ENCODE data around the gene GMDS. TPM values are rescaled to one million over a fixed set of nuclear protein-coding genes. Genes with fewer than 3 reads are reported as not detected.

GMDS gene
- total and polyA plus RNA-seq, 2 donors (not counting 1 experiment from before 2014, with no cell fraction given), result 11.5 to 16.4 TPM

- ChIA-PET CTCF (no interaction called here), POLR2A (no interaction called here)
- ATAC-seq (ENCODE audit: low read depth) (no peak), DNase-seq (no peak)
- Histone ChIP-seq H3K4me2 (replicated peaks; ENCODE audit: low read depth, low read length, poor library complexity, severe bottlenecking) (no peak overlapping the region), H3K4me1 (ENCODE audit: control insufficient read depth in 2 of 2, insufficient read depth in 2 of 2, low read length in 2 of 2) (no peaks in the 10 kb centered on the region), H3K27me3 (replicated peaks in 1 of 4; ENCODE audit: control extremely low read depth in 1 of 4, control insufficient read depth in 3 of 4, insufficient read depth in 4 of 4, low read length in 3 of 4) (no peaks in the 10 kb centered on the region), H3K79me2 (ENCODE audit: control insufficient read depth, insufficient read depth, low read length) (no peaks in the 10 kb centered on the region), H2AFZ (ENCODE audit: insufficient read depth, low read depth, low read length, poor library complexity, severe bottlenecking) (no peak overlapping the region), H3K4me3 (ENCODE audit: control extremely low read depth in 1 of 5, extremely low read depth in 1 of 5, insufficient read depth in 1 of 5, low read depth in 2 of 5, low read length in 4 of 5) (no peak overlapping the region), H3K36me3 (replicated peaks in 1 of 2; ENCODE audit: control extremely low read depth in 1 of 2, control insufficient read depth in 1 of 2, extremely low read depth in 1 of 2, insufficient read depth in 2 of 2, low read length in 1 of 2) (peaks cover 0 to 1% of the 10 kb centered on the region in 2 experiments), H3K9ac (ENCODE audit: low read length) (no peak overlapping the region), H3K9me3 (ENCODE audit: control extremely low read depth in 1 of 3, control insufficient read depth in 2 of 3, insufficient read depth in 1 of 3, low read length in 2 of 3) (no peaks in the 10 kb centered on the region), H4K20me1 (ENCODE audit: control insufficient read depth, insufficient read depth, low read length, poor library complexity, severe bottlenecking) (no peaks in the 10 kb centered on the region), H3K27ac (ENCODE audit: low read length in 2 of 2) (no peak overlapping the region)
- Mint-ChIP-seq H3K4me1 (no peaks in the 10 kb centered on the region), H3K9me3 (ENCODE audit: insufficient read depth) (no peaks in the 10 kb centered on the region), H3K27ac (no peak overlapping the region), H3K27me3 (no peaks in the 10 kb centered on the region), H3K4me3 (no peak overlapping the region)
- intact Hi-C loops (cut with micrococcal nuclease), result no loop called here
- no peak for TF ChIP-seq EZH2 (IDR thresholded peaks at IDR 0.05; ENCODE audit: borderline replicate concordance, insufficient read depth, low read depth, low read length, poor library complexity, severe bottlenecking)
- TF ChIP-seq CTCF (IDR thresholded peaks at IDR 0.05), result no peak
- WGBS (ENCODE audit: insufficient coverage), result over 99% methylated on average over 7 of the region's 13 CpGs
Measured at GRCh38 chr6:1960486-1961142, 284.8 kb downstream of the GMDS start.

- intact Hi-C loops (cut with micrococcal nuclease), result no loop called here
- Histone ChIP-seq H3K9ac (ENCODE audit: low read length) (no peak overlapping the region), H3K4me2 (replicated peaks; ENCODE audit: low read depth, low read length, poor library complexity, severe bottlenecking) (no peak overlapping the region), H4K20me1 (ENCODE audit: control insufficient read depth, insufficient read depth, low read length, poor library complexity, severe bottlenecking) (no peaks in the 10 kb centered on the region), H3K27ac (ENCODE audit: low read length in 2 of 2) (no peak overlapping the region), H3K9me3 (ENCODE audit: control extremely low read depth in 1 of 3, control insufficient read depth in 2 of 3, insufficient read depth in 1 of 3, low read length in 2 of 3) (no peaks in the 10 kb centered on the region), H2AFZ (ENCODE audit: insufficient read depth, low read depth, low read length, poor library complexity, severe bottlenecking) (no peak overlapping the region), H3K27me3 (replicated peaks in 1 of 4; ENCODE audit: control extremely low read depth in 1 of 4, control insufficient read depth in 3 of 4, insufficient read depth in 4 of 4, low read length in 3 of 4) (no peaks in the 10 kb centered on the region), H3K36me3 (replicated peaks in 1 of 2; ENCODE audit: control extremely low read depth in 1 of 2, control insufficient read depth in 1 of 2, extremely low read depth in 1 of 2, insufficient read depth in 2 of 2, low read length in 1 of 2) (peaks cover 0 to 1% of the 10 kb centered on the region in 2 experiments), H3K4me1 (ENCODE audit: control insufficient read depth in 2 of 2, insufficient read depth in 2 of 2, low read length in 2 of 2) (no peaks in the 10 kb centered on the region), H3K79me2 (ENCODE audit: control insufficient read depth, insufficient read depth, low read length) (no peaks in the 10 kb centered on the region), H3K4me3 (ENCODE audit: control extremely low read depth in 1 of 5, extremely low read depth in 1 of 5, insufficient read depth in 1 of 5, low read depth in 2 of 5, low read length in 4 of 5) (no peak overlapping the region)
- CTCF ChIA-PET, result interaction anchor here (1.2 kb wide), 1 partner anchor 15 kb away, joined by 3 read pairs; no protein-coding TSS in a partner anchor
- POLR2A ChIA-PET, result no interaction called here
- no CpG with 5 or more reads among the region's 4 CpGs for WGBS (ENCODE audit: insufficient coverage)
- no peaks in the 10 kb centered on the region for H3K4me1 Mint-ChIP-seq
- no peaks in the 10 kb centered on the region for H3K27me3 Mint-ChIP-seq
- no peak overlapping the region for H3K27ac Mint-ChIP-seq
- DNase-seq (no peak), ATAC-seq (ENCODE audit: low read depth) (no peak)
- no peaks in the 10 kb centered on the region for H3K9me3 Mint-ChIP-seq (ENCODE audit: insufficient read depth)
- TF ChIP-seq CTCF (IDR thresholded peaks at IDR 0.05) (no peak), EZH2 (IDR thresholded peaks at IDR 0.05; ENCODE audit: borderline replicate concordance, insufficient read depth, low read depth, low read length, poor library complexity, severe bottlenecking) (no peak)
- H3K4me3 Mint-ChIP-seq, result no peak overlapping the region
Measured at GRCh38 chr6:1958257-1958656, 287.1 kb downstream of the GMDS start.
